Pons (tissue), 1 donor: ENCODE results near the gene LSM4.

Source experiments
- DNase-seq: peaks from one replicate; pipeline ENCODE4 v3.0.0-alpha.2; 2016; ENCODE audit warnings: low spot score

LSM4 gene

GRCh38 chr19:18310966-18311365 lies 11.9 kb downstream of the LSM4 start:
- no peak for DNase-seq

- DNase-seq, result no peak
Observed at GRCh38 chr19:18310118-18310909, 12.6 kb downstream of the LSM4 start.

GRCh38 chr19:18309525-18310064 lies 13.3 kb downstream of the LSM4 start:
- DNase-seq, result no peak

GRCh38 chr19:18308948-18309325 lies 13.9 kb downstream of the LSM4 start:
- no peak for DNase-seq

- no peak for DNase-seq
Observed at GRCh38 chr19:18308051-18308947, 14.6 kb downstream of the LSM4 start.

- DNase-seq, result no peak
Observed at GRCh38 chr19:18307271-18307681, 15.6 kb downstream of the LSM4 start.

GRCh38 chr19:18306888-18307260 lies 16.0 kb downstream of the LSM4 start:
- DNase-seq, result peak; percentile 36

GRCh38 chr19:18306209-18306887 lies 16.5 kb downstream of the LSM4 start:
- DNase-seq, result no peak

GRCh38 chr19:18304458-18305310 lies 18.2 kb downstream of the LSM4 start:
- peak; percentile 75 for DNase-seq

GRCh38 chr19:18304208-18304457 lies 18.7 kb downstream of the LSM4 start:
- DNase-seq, result peak; percentile 34

GRCh38 chr19:18301718-18302111 lies 21.2 kb downstream of the LSM4 start:
- DNase-seq, result no peak

- DNase-seq, result no peak
Observed at GRCh38 chr19:18300930-18301717, 21.8 kb downstream of the LSM4 start.

GRCh38 chr19:18299654-18300053 lies 23.2 kb downstream of the LSM4 start:
- DNase-seq, result no peak

- no peak for DNase-seq
Observed at GRCh38 chr19:18298601-18299000, 24.3 kb downstream of the LSM4 start.

GRCh38 chr19:18297308-18297707 lies 25.6 kb downstream of the LSM4 start:
- no peak for DNase-seq

- DNase-seq, result no peak
Observed at GRCh38 chr19:18295034-18295451, 27.8 kb downstream of the LSM4 start.

GRCh38 chr19:18294467-18294864 lies 28.4 kb downstream of the LSM4 start:
- no peak for DNase-seq

- DNase-seq, result no peak
Observed at GRCh38 chr19:18293642-18294466, 29.0 kb downstream of the LSM4 start.

- peak; percentile 54 for DNase-seq
Observed at GRCh38 chr19:18292810-18293641, 29.9 kb downstream of the LSM4 start.
